AG04450 (cell line): ENCODE results near the gene DCLRE1A. TPM values are rescaled to one million over a fixed set of nuclear protein-coding genes. Genes with fewer than 3 reads are reported as not detected.
A peak's percentile ranks its signal among the peaks of the same experiment; 100 is the strongest.

Experiments used
- CTCF ChIA-PET: fragments of 300-600, 350-600 bp; formaldehyde crosslinking; extraction: SDS; loops from one replicate; lab custom pipeline; 2022; ENCODE audit warnings: antibody characterized with exemption, inconsistent platforms; lab: Charles Lee
- POLR2A ChIA-PET: fragments of 350-600 bp; formaldehyde crosslinking; extraction: SDS; loops from one replicate; lab custom pipeline; 2021; ENCODE audit warnings: antibody characterized with exemption, inconsistent platforms; lab: Yijun Ruan, JAX
- DNase-seq: peaks from one replicate; pipeline ENCODE4 v3.0.0-alpha.2; 2011; ENCODE audit warnings: low read depth, low spot score
- H3K27ac ChIP-seq: one replicate; pipeline ENCODE4 v1.5.1; 2012; ENCODE audit warnings: low read depth, low read length, control low read depth
- H3K27me3 ChIP-seq: one replicate; pipeline ENCODE4 v1.6.0; 2012; ENCODE audit warnings: low read length; ENCODE audit not compliant: control insufficient read depth, insufficient read depth
- H3K4me3 ChIP-seq: 2 replicates; pipeline ENCODE4 v1.5.1; 2011; ENCODE audit warnings: mild to moderate bottlenecking, low read depth, low read length, control low read depth
- H3K9me3 ChIP-seq: 2 replicates; pipeline ENCODE4 v1.5.1; 2012; ENCODE audit warnings: low read length; ENCODE audit not compliant: control insufficient read depth, insufficient read depth
- CTCF ChIP-seq: IDR thresholded peaks from 2 replicates; pipeline ENCODE4 v1.5.1; 2011; ENCODE audit warnings: low read depth, low read length, control low read depth, inconsistent platforms
- polyA plus RNA-seq: library from polyadenylated mRNA; depleted of rRNA; stranded (reverse); fragments of >200 nt; gene quantifications from 2 replicates; pipeline ENCODE4 v1.2.3, GENCODE V29; 2011

The DCLRE1A gene
- polyA plus RNA-seq, 1 experiment = 6.3 TPM

- no peak for TF ChIP-seq CTCF
- Histone ChIP-seq H3K9me3 (no peaks in the 10 kb centered on the region), H3K4me3 (no peak overlapping the region), H3K27ac (no peak overlapping the region), H3K27me3 (no peaks in the 10 kb centered on the region)
- no peak for DNase-seq
- POLR2A ChIA-PET = no interaction called here
- CTCF ChIA-PET = interaction anchor here (0.6 kb wide), 1 partner anchor 828 kb away, joined by 6 read pairs; no protein-coding TSS in a partner anchor
These were observed 12.0 kb upstream of the DCLRE1A start for GRCh38 chr10:113865901-113866300.

DNA sequence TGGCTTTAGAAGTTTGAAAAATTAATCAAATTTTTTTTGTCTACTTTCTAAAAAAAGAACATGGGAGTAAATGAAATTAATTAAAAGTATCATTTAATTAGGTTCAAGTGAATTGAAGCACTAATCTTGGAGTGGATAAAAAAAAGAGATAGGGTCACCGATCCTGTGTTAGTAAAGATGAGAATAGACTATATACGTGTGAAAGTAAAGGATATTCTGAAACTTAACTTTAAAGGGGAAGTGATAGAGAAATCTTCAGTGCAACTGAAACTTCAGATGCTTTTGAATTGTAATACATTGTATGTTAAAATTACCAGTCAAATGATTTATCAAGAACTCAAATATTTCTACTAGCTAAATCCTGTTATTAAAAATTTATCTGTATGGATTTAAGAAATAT lies 5.4 kb upstream of the DCLRE1A start:
- no peak overlapping the region for H3K4me3 ChIP-seq
- no peak overlapping the region for H3K27ac ChIP-seq
- no peaks in the 10 kb centered on the region; the same call in 1 of the 2 replicates for H3K9me3 ChIP-seq
- DNase-seq = no peak
- TF ChIP-seq CTCF = no peak
- ChIA-PET CTCF (interaction anchor here (0.9 to 1.9 kb wide), 2 partner anchors 155 to 180 kb away, joined by 5 to 6 read pairs; partner anchors contain the start of gene CASP7), POLR2A (no interaction called here)
- H3K27me3 ChIP-seq = no peaks in the 10 kb centered on the region

GRCh38 chr10:113858541-113858940 lies 4.7 kb upstream of the DCLRE1A start:
- Histone ChIP-seq H3K27me3 (no peaks in the 10 kb centered on the region), H3K9me3 (no peaks in the 10 kb centered on the region; the same call in 1 of the 2 replicates), H3K4me3 (no peak overlapping the region), H3K27ac (no peak overlapping the region)
- ChIA-PET CTCF (interaction anchor here (0.6 to 1.9 kb wide), 4 partner anchors 146 to 311 kb away, joined by 3 to 6 read pairs (median 6); partner anchors contain the start of gene CASP7), POLR2A (no interaction called here)
- no peak for TF ChIP-seq CTCF
- no peak for DNase-seq

DNA sequence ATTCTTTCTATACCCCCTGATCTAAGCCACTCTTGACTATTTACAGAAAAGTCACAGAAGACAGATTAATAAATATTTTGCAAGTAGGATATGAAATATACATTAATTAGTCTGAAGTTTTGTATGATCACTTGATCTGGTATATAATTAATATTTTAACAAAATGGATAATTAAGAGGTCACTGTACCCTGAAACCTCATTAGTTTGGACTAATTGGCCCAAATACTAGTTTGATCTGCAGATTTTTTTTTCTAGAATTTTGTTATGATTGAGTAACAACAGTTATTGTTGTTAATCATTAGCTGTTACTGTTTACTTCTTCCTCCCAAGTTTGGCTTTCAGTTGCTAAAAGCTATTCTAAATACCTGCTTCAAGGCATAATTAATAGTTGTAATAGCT lies 3.3 kb upstream of the DCLRE1A start:
- no peak for TF ChIP-seq CTCF
- ChIA-PET CTCF (interaction anchor here (1.7 kb wide), 1 partner anchor 59 kb away, joined by 4 read pairs; no protein-coding TSS in a partner anchor), POLR2A (no interaction called here)
- Histone ChIP-seq H3K27ac (no peak overlapping the region), H3K9me3 (no peaks in the 10 kb centered on the region; the same call in 1 of the 2 replicates), H3K27me3 (no peaks in the 10 kb centered on the region), H3K4me3 (no peak overlapping the region)
- DNase-seq = no peak

GRCh38 chr10:113856563-113856962 lies 2.7 kb upstream of the DCLRE1A start:
- peak overlapping the region; percentile 87; the same call in 1 of the 2 replicates for H3K4me3 ChIP-seq
- H3K27me3 ChIP-seq = no peaks in the 10 kb centered on the region
- no peak for DNase-seq
- no peaks in the 10 kb centered on the region; the same call in 1 of the 2 replicates for H3K9me3 ChIP-seq
- POLR2A ChIA-PET = no interaction called here
- CTCF ChIA-PET = interaction anchor here (1.2 to 1.7 kb wide), 2 partner anchors 55 to 58 kb away, joined by 3 to 4 read pairs; no protein-coding TSS in a partner anchor
- H3K27ac ChIP-seq = no peak overlapping the region
- TF ChIP-seq CTCF = no peak
